GM23338 (cell line): ENCODE measurements around the gene DPYD. TPM values are rescaled to one million over a fixed set of nuclear protein-coding genes. Genes with fewer than 3 reads are reported as not detected.

ENCODE experiments used
- ATAC-seq: fragments of 200-7000 bp; cut with Tn5 transposase; 3 replicates; pipeline ENCODE4 v1.9.1; 2020
- DNase-seq: peaks from one replicate; pipeline ENCODE4 v3.0.0-alpha.2; 2015; ENCODE audit warnings: low spot score
- H2AFZ ChIP-seq: fragments of 200-600 bp; sonication (generic); 2 replicates; pipeline ENCODE4 v1.8.0; 2016; ENCODE audit warnings: antibody characterized with exemption, mild to moderate bottlenecking, moderate library complexity
- H3F3A ChIP-seq: fragments of 200-600 bp; sonication (generic); replicated peaks from 2 replicates; pipeline ENCODE4 v1.8.0; 2017; ENCODE audit warnings: antibody characterized with exemption, mixed run types, low read depth
- H3K27ac ChIP-seq: fragments of 200-600 bp; sonication (generic); 2 replicates; pipeline ENCODE4 v1.6.1; 2016; ENCODE audit warnings: low read depth
- H3K27me3 ChIP-seq: fragments of 200-600 bp; sonication (generic); 2 replicates; pipeline ENCODE4 v1.8.0; 2016; ENCODE audit warnings: mild to moderate bottlenecking, mixed run types, moderate library complexity; ENCODE audit not compliant: insufficient read depth
- H3K36me3 ChIP-seq: fragments of 200-600 bp; sonication (generic); 2 replicates; pipeline ENCODE4 v1.8.0; 2016; ENCODE audit warnings: mild to moderate bottlenecking; ENCODE audit not compliant: insufficient read depth
- H3K4me1 ChIP-seq: fragments of 200-600 bp; sonication (generic); 2 replicates; pipeline ENCODE4 v1.8.0; 2016; ENCODE audit warnings: mild to moderate bottlenecking, moderate library complexity; ENCODE audit not compliant: insufficient read depth
- H3K4me2 ChIP-seq: fragments of 200-600 bp; sonication (generic); 2 replicates; pipeline ENCODE4 v1.7.1; 2017; ENCODE audit warnings: mixed run types
- H3K4me3 ChIP-seq: fragments of 200-600 bp; sonication (generic); 2 replicates; pipeline ENCODE4 v1.6.1; 2016; ENCODE audit warnings: mixed run types
- H3K79me2 ChIP-seq: fragments of 200-600 bp; sonication (generic); replicated peaks from 2 replicates; pipeline ENCODE4 v1.8.0; 2017; ENCODE audit warnings: mild to moderate bottlenecking; ENCODE audit not compliant: insufficient read depth
- H3K9me2 ChIP-seq: fragments of 200-600 bp; sonication (generic); 2 replicates; pipeline ENCODE4 v1.8.0; 2017; ENCODE audit not compliant: insufficient read depth
- H4K20me1 ChIP-seq: fragments of 200-600 bp; sonication (generic); replicated peaks from 2 replicates; pipeline ENCODE4 v1.8.0; 2017; ENCODE audit warnings: mild to moderate bottlenecking; ENCODE audit not compliant: insufficient read depth
- H3K27ac Mint-ChIP-seq: 2 replicates; pipeline ENCODE4 v1.8.0; 2020; ENCODE audit warnings: inconsistent platforms, mild to moderate bottlenecking, moderate library complexity, mixed read lengths
- H3K27me3 Mint-ChIP-seq: 3 replicates; pipeline ENCODE4 v1.8.0; 2022; ENCODE audit warnings: low read depth, mild to moderate bottlenecking, moderate library complexity, mixed read lengths, inconsistent platforms; ENCODE audit not compliant: insufficient read depth, poor library complexity
- H3K36me3 Mint-ChIP-seq: 3 replicates; pipeline ENCODE4 v1.8.0; 2021; ENCODE audit warnings: low read depth, mild to moderate bottlenecking, inconsistent platforms, moderate library complexity, mixed read lengths
- H3K4me1 Mint-ChIP-seq: 3 replicates; pipeline ENCODE4 v1.8.0; 2020; ENCODE audit warnings: mild to moderate bottlenecking, inconsistent platforms, mixed read lengths
- H3K4me3 Mint-ChIP-seq: 3 replicates; pipeline ENCODE4 v1.8.0; 2021; ENCODE audit warnings: moderate library complexity, mild to moderate bottlenecking, inconsistent platforms, mixed read lengths
- H3K9me3 Mint-ChIP-seq: 3 replicates; pipeline ENCODE4 v1.8.0; 2020; ENCODE audit warnings: moderate library complexity, mild to moderate bottlenecking, inconsistent platforms, mixed read lengths
- CREB1 ChIP-seq: fragments of 250-450 bp; sonication (Bioruptor Pico); IDR thresholded peaks from 2 replicates; pipeline ENCODE4 v1.5.0; 2020; ENCODE audit warnings: low read depth, mild to moderate bottlenecking, moderate library complexity
- EZH2 ChIP-seq: fragments of 200-600 bp; sonication (generic); IDR thresholded peaks from one replicate; pipeline ENCODE4 v1.8.0; 2017; ENCODE audit warnings: antibody characterized with exemption, mild to moderate bottlenecking, low read depth; ENCODE audit not compliant: unreplicated experiment
- EZH2phosphoT487 ChIP-seq: fragments of 200-600 bp; sonication (generic); IDR thresholded peaks from one replicate; pipeline ENCODE4 v1.8.1; 2018; ENCODE audit warnings: antibody characterized with exemption; ENCODE audit not compliant: unreplicated experiment
- JUNB ChIP-seq: IDR thresholded peaks from one replicate; pipeline ENCODE4 v1.6.1; 2016; ENCODE audit warnings: antibody characterized with exemption; ENCODE audit not compliant: unreplicated experiment
- NANOG ChIP-seq: IDR thresholded peaks from 2 replicates; pipeline ENCODE4 v1.6.1; 2016; ENCODE audit warnings: antibody characterized with exemption, borderline replicate concordance
- POLR2AphosphoS5 ChIP-seq: IDR thresholded peaks from 2 replicates; pipeline ENCODE4 v1.6.1; 2016; ENCODE audit warnings: antibody characterized with exemption, low read depth
- ZNF114 ChIP-seq: fragments of 250-450 bp; sonication (Bioruptor Pico); IDR thresholded peaks from 2 replicates; pipeline ENCODE4 v1.5.0; 2020; ENCODE audit warnings: mild to moderate bottlenecking, moderate library complexity
- ZNF331 ChIP-seq: fragments of 250-450 bp; sonication (Bioruptor Pico); IDR thresholded peaks from 2 replicates; pipeline ENCODE4 v1.5.0; 2020; ENCODE audit warnings: low read depth, mild to moderate bottlenecking, moderate library complexity
- polyA plus RNA-seq: library from polyadenylated mRNA; unstranded; fragments of >200 nt; fragmentation: Nextera tagmentation; extraction: Ambion mirVana; gene quantifications from 2 replicates; pipeline ENCODE4 v1.2.1, GENCODE V29; 2016
- total RNA-seq: library from RNA; depleted of rRNA; stranded (reverse); fragments of >200 nt; shearing (Covaris generic); gene quantifications from 2 replicates; pipeline ENCODE4 v1.2.3, GENCODE V29; 2014
- TF ChIP-seq, protein P1 (sequence below): fragments of 250-450 bp; sonication (Bioruptor Pico); IDR thresholded peaks from 2 replicates; pipeline ENCODE4 v1.5.0; 2020; ENCODE audit warnings: mild to moderate bottlenecking, moderate library complexity

DPYD gene
- total and polyA plus RNA-seq, 2 experiments from 2014 or later = 0.50 to 1.6 TPM

DNA sequence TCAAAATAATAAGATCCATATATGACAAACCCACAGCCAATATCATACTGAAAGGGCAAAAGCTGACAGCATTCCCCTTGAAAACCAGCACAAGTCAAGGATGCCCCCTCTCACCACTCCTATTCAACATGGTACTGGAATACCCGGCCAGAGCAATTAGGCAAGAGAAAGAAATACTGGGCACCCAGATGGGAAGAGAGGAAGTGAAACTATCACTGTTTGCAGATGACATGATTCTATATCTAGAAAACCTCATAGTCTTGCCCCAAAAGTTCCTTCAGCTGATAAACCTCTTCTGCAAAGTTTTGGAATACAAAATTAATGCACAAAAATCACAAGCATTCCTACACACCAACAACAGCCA is 756.6 kb downstream of the DPYD start (continued):
- TF ChIP-seq, protein P1, sequence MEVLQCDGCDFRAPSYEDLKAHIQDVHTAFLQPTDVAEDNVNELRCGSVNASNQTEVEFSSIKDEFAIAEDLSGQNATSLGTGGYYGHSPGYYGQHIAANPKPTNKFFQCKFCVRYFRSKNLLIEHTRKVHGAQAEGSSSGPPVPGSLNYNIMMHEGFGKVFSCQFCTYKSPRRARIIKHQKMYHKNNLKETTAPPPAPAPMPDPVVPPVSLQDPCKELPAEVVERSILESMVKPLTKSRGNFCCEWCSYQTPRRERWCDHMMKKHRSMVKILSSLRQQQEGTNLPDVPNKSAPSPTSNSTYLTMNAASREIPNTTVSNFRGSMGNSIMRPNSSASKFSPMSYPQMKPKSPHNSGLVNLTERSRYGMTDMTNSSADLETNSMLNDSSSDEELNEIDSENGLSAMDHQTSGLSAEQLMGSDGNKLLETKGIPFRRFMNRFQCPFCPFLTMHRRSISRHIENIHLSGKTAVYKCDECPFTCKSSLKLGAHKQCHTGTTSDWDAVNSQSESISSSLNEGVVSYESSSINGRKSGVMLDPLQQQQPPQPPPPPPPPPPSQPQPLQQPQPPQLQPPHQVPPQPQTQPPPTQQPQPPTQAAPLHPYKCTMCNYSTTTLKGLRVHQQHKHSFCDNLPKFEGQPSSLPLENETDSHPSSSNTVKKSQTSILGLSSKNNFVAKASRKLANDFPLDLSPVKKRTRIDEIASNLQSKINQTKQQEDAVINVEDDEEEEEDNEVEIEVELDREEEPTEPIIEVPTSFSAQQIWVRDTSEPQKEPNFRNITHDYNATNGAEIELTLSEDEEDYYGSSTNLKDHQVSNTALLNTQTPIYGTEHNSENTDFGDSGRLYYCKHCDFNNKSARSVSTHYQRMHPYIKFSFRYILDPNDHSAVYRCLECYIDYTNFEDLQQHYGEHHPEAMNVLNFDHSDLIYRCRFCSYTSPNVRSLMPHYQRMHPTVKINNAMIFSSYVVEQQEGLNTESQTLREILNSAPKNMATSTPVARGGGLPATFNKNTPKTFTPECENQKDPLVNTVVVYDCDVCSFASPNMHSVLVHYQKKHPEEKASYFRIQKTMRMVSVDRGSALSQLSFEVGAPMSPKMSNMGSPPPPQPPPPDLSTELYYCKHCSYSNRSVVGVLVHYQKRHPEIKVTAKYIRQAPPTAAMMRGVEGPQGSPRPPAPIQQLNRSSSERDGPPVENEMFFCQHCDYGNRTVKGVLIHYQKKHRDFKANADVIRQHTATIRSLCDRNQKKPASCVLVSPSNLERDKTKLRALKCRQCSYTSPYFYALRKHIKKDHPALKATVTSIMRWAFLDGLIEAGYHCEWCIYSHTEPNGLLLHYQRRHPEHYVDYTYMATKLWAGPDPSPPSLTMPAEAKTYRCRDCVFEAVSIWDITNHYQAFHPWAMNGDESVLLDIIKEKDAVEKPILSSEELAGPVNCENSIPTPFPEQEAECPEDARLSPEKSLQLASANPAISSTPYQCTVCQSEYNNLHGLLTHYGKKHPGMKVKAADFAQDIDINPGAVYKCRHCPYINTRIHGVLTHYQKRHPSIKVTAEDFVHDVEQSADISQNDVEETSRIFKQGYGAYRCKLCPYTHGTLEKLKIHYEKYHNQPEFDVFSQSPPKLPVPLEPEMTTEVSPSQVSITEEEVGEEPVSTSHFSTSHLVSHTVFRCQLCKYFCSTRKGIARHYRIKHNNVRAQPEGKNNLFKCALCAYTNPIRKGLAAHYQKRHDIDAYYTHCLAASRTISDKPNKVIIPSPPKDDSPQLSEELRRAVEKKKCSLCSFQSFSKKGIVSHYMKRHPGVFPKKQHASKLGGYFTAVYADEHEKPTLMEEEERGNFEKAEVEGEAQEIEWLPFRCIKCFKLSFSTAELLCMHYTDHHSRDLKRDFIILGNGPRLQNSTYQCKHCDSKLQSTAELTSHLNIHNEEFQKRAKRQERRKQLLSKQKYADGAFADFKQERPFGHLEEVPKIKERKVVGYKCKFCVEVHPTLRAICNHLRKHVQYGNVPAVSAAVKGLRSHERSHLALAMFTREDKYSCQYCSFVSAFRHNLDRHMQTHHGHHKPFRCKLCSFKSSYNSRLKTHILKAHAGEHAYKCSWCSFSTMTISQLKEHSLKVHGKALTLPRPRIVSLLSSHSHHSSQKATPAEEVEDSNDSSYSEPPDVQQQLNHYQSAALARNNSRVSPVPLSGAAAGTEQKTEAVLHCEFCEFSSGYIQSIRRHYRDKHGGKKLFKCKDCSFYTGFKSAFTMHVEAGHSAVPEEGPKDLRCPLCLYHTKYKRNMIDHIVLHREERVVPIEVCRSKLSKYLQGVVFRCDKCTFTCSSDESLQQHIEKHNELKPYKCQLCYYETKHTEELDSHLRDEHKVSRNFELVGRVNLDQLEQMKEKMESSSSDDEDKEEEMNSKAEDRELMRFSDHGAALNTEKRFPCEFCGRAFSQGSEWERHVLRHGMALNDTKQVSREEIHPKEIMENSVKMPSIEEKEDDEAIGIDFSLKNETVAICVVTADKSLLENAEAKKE (CRISPR knock-in tag) = no peak

DNA sequence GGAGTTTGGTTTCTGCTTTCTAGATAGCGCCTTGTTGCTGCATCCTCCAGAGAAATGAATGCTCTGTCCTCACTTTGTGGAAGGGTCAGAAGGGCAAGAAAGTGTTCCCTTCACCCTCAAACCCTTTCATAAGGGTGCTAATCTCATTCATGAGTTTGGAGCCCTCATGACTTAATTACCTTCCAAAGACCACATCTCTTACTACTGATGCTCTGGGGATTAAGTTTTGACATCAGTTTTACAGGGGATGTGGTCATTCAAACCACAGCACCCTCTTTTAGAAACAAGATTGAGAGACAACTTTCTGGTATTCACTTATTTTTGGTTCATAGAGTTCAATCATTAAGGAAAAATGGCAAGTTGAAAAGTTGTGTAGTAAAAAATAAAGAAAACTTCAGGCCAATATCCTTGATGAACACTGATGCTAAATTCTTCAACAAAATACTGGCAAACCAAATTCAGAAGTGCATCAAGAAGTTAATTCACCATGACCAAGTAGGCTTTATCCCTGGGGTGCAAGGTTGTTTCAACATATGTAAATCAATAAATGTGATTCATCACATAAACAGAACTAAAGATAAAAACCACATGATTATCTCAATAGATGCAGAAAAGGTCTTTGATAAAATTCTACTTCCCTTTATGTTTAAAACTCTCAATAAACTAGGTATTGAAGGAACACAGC is 757.1 kb downstream of the DPYD start:
- Mint-ChIP-seq H3K4me1 (no peaks in the 10 kb centered on the region), H3K27me3 (peaks cover 2% of the 10 kb centered on the region), H3K27ac (no peak overlapping the region), H3K9me3 (no peaks in the 10 kb centered on the region; the same call in 2 of the 3 replicates), H3K36me3 (no peaks in the 10 kb centered on the region), H3K4me3 (no peak overlapping the region)
- Histone ChIP-seq H3K9me2 (no peaks in the 10 kb centered on the region), H2AFZ (no peak overlapping the region), H3K4me1 (no peaks in the 10 kb centered on the region), H3F3A (no peaks in the 10 kb centered on the region), H3K4me3 (no peak overlapping the region), H3K79me2 (no peaks in the 10 kb centered on the region), H3K36me3 (no peaks in the 10 kb centered on the region), H3K27me3 (no peaks in the 10 kb centered on the region), H3K4me2 (no peak overlapping the region), H3K27ac (no peak overlapping the region), H4K20me1 (no peaks in the 10 kb centered on the region)
- ATAC-seq = no peak
- no peak for DNase-seq
- TF ChIP-seq EZH2phosphoT487 (no peak), ZNF114 (CRISPR knock-in tag) (no peak), POLR2AphosphoS5 (no peak), JUNB (no peak), NANOG (no peak), CREB1 (no peak), ZNF331 (CRISPR knock-in tag) (no peak), EZH2 (no peak)
- TF ChIP-seq, protein P1 (CRISPR knock-in tag) = no peak
